Right atrium auricular region (tissue), 2 donors: ENCODE data around the gene BCAS4. TPM values are rescaled to one million over a fixed set of nuclear protein-coding genes. Genes with fewer than 3 reads are reported as not detected.
"Not testable (repeated sequence)": the region's sequence is repeated elsewhere in the genome, so short reads cannot be mapped to it uniquely, and the experiment has no call there.

Source experiments
- DNase-seq: peaks from one replicate; pipeline ENCODE4 v3.0.0-alpha.2; 2019; ENCODE audit warnings: low spot score
- H3K27ac ChIP-seq, 2 donors: fragments of 200-600 bp; sonication (generic); 1 replicate in 1 of 2; 2 replicates in 1 of 2; pipeline ENCODE4 v1.5.1; 2016 to 2019
- H3K27me3 ChIP-seq, 2 donors: fragments of 200-600 bp; sonication (generic); one replicate each; pipeline versions ENCODE4 v1.5.1 to v1.6.0; 2017 to 2019
- H3K36me3 ChIP-seq: fragments of 200-600 bp; sonication (generic); one replicate; pipeline ENCODE4 v1.5.1; 2016
- H3K4me1 ChIP-seq, 2 donors: fragments of 200-600 bp; sonication (generic); one replicate each; pipeline versions ENCODE4 v1.5.1 to v1.6.0; 2017 to 2019
- H3K4me3 ChIP-seq, 2 donors: fragments of 200-600 bp; sonication (generic); 1 replicate in 1 of 2; 2 replicates in 1 of 2; pipeline ENCODE4 v1.5.1; 2017 to 2019; ENCODE audit warnings: mild to moderate bottlenecking in 1 of 2, moderate library complexity in 1 of 2
- H3K9me3 ChIP-seq, 2 donors: fragments of 200-600 bp; sonication (generic); one replicate each; pipeline ENCODE4 v1.5.1; 2019
- total RNA-seq, 2 donors: library from RNA; depleted of rRNA; stranded (reverse); fragments of >200 nt; gene quantifications; one replicate each; pipeline ENCODE4 v1.1.0, GENCODE V29; 2016
- TF ChIP-seq, protein P1 (sequence below), 2 donors: fragments of 200-600 bp; sonication (generic); IDR thresholded peaks; one replicate each; pipeline ENCODE4 v1.5.1; 2019; ENCODE audit warnings: antibody characterized with exemption in 2 of 2

The BCAS4 gene
- total RNA-seq, 2 donors from 2014 or later, result 1.5 to 2.2 TPM

DNA sequence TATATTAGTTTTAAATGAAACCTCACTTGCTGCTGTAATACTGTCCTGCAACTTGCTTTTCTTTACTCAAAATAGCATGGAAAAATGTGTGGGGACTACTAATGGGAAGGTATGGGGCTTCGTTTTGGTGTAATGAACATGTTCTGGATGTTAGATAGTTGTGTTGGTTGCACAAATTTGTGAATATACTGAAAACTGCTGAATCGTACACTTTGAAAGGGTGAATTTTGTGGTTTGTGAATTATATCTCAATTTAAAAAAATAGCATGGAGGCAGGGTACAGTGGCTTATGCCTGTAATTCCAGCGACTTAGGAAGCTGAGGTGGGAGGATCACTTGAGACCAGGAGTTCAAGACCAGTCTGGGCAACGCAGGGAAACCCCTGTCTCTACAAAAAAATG, 2.3 kb downstream of the BCAS4 start:
- H3K27me3 ChIP-seq, result no peaks in the 10 kb centered on the region
- no peak overlapping the region for H3K4me3 ChIP-seq
- H3K27ac ChIP-seq, result no peak overlapping the region
- no peaks in the 10 kb centered on the region for H3K36me3 ChIP-seq
- H3K9me3 ChIP-seq, result no peaks in the 10 kb centered on the region
- no peak for DNase-seq
- H3K4me1 ChIP-seq, result peaks cover 0 to 20% of the 10 kb centered on the region in 2 donors
- TF ChIP-seq, protein P1, sequence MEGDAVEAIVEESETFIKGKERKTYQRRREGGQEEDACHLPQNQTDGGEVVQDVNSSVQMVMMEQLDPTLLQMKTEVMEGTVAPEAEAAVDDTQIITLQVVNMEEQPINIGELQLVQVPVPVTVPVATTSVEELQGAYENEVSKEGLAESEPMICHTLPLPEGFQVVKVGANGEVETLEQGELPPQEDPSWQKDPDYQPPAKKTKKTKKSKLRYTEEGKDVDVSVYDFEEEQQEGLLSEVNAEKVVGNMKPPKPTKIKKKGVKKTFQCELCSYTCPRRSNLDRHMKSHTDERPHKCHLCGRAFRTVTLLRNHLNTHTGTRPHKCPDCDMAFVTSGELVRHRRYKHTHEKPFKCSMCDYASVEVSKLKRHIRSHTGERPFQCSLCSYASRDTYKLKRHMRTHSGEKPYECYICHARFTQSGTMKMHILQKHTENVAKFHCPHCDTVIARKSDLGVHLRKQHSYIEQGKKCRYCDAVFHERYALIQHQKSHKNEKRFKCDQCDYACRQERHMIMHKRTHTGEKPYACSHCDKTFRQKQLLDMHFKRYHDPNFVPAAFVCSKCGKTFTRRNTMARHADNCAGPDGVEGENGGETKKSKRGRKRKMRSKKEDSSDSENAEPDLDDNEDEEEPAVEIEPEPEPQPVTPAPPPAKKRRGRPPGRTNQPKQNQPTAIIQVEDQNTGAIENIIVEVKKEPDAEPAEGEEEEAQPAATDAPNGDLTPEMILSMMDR (IDR thresholded peaks at IDR 0.05), result no peak

DNA sequence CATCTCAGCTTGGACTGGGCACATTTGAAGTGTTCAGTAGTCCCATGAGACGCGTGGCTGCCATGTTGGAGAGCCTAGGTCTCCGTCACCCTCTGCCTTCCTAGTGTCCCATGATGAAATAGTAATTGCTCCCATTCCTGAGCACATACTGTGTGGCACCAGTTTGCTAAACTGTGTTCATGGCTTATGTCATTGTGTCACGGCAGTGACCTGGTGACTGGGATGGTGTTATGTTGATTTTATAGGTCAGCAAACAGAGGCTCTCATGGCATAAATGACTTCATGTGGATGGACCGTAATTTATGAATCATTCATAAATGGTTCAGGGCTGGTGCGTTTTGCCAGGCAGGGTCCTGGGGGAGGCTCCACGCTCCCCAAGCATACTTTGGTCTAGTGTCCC, 3.8 kb downstream of the BCAS4 start:
- Histone ChIP-seq H3K4me3 (no peak overlapping the region), H3K36me3 (no peaks in the 10 kb centered on the region), H3K9me3 (no peaks in the 10 kb centered on the region), H3K27ac (no peak overlapping the region), H3K4me1 (peaks cover 0 to 20% of the 10 kb centered on the region in 2 donors), H3K27me3 (no peaks in the 10 kb centered on the region)
- TF ChIP-seq, protein P1 (IDR thresholded peaks at IDR 0.05), result no peak
- DNase-seq, result no peak

DNA sequence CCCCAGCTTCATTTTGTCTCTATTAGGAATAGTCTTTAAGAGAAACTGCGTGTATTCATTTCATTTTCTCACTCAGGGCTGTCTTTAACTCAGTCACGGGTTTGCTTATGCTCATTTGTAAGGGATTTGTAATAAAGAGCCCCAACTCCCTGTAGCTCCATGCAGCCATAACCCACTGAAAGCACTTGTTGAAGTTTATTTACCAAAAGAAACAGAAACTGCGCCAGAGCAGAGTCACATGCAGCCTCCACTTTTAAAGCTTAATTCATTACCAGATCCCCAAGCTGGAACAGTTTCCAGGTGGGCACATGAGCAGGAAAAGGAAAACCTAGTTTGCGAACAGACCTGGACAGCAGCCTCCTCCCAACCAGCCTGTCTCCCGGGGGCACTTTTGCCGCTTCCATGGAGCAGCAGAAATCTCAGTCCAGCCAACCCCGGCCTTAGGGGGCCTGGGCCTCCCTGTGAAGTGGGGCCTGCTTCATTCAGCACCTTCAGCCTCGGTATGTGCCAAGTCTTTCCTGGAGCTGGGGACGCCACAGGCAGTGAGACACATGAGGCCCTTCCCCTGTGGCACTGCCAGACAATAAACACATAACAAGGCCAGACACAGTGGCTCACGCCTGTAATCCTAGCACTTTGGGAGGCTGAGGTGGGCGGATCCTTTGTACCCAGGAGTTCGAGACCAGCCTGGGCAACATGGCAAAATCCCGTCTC, 4.5 kb downstream of the BCAS4 start:
- TF ChIP-seq, protein P1 (IDR thresholded peaks at IDR 0.05), result no peak
- H3K27ac ChIP-seq, result no peak overlapping the region

DNA sequence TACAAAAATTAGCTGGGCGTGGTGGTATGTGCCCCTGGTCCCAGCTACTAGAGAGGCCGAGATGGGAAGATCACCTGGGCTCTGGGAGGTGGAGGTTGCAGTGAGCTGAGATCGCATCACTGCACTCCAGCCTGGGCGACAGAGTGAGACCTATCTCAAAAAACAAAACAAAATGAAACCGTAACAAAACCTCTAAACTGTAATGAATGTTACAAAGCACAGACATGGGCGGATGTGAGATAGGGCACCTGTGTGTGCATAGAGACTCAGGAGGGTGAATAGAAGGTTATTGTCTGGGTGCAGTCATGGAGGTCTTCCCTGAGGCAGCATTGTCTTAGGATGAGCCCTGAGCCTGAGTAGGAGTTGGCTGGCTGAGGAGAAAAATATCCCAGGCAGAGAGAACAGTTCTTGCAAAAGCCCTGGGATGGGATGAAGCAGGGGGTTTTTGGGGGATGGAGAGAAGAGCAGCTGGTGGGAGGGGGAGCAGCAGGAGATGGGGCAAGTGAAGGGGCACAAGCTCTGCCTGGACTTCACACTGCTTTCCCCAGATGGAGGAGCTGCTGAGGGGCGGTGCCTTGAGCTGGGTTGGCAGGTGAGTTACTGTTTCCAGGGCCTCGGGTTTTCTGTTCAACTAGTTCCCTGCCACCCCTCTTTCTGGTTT, 5.2 kb downstream of the BCAS4 start:
- no peak for DNase-seq
- no peaks in the 10 kb centered on the region for H3K36me3 ChIP-seq
- no peak overlapping the region for H3K27ac ChIP-seq
- TF ChIP-seq, protein P1 (IDR thresholded peaks at IDR 0.05), result no peak
- no peaks in the 10 kb centered on the region for H3K9me3 ChIP-seq
- no peaks in the 10 kb centered on the region for H3K27me3 ChIP-seq
- no peak overlapping the region for H3K4me3 ChIP-seq
- peaks cover 0 to 10% of the 10 kb centered on the region in 2 donors for H3K4me1 ChIP-seq

More for the DNA sequence above, 4.5 kb downstream of the BCAS4 start:
- H3K36me3 ChIP-seq, result no peaks in the 10 kb centered on the region
- H3K27me3 ChIP-seq, result no peaks in the 10 kb centered on the region
- H3K4me1 ChIP-seq, result peaks cover 0 to 14% of the 10 kb centered on the region in 2 donors
- no peaks in the 10 kb centered on the region for H3K9me3 ChIP-seq
- DNase-seq, result no peak
- H3K4me3 ChIP-seq, result no peak overlapping the region

DNA sequence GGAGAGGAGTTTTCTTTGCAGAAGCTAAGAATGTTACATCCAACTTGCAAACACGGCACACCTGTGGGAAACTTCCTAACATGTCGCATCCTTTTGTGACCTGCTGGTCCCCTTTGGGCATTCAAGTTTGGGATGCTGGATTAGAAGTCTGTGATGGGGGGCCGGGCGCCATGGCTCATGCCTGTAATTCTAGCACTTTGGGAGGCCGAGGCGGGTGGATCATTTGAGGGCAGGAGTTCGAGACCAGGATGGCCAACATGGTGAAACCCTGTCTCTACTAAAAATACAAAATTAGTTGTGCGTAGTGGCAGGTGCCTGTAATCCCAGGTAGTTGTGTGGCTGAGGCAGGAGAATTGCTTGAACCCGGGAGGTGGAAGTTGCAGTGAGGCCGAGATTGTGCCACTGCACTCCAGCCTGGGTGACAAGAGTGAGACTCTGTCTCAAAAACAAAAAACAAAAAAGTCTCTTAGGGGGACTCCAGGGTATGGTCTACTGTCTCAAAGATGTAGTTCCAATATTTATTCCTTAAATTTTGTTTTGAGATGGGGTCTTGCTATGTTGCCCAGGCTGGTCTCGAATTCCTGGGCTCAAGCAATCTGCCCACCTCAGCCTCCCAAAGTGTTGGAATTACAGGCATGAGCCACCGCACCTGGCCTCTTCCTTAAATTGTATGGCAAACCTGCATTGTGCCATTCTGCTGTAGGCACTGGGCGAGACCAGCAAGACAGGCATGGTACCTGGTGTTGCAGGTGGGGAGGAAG, 6.3 kb downstream of the BCAS4 start:
- not testable (repeated sequence) for H3K9me3 ChIP-seq, H3K27me3 ChIP-seq, H3K4me1 ChIP-seq, DNase-seq, H3K4me3 ChIP-seq, H3K36me3 ChIP-seq, H3K27ac ChIP-seq

DNA sequence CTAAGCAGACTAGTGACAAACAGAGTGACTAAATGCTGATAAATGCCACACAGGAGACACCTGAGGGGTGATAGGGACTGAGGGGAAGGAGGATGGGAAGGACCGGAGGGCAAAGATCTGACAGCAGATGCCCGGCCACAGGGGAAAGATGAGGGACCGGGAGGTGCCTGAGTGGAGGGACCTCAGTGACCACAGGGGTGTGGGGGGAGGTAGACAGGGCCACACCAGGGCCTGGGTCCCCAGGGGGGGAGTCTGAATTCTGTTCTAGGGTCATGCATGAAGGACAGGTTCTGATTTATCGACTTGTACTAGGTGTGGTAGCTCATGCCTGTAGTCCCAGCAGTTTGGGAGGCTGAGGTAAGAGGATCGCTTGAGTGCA, 6.9 kb downstream of the BCAS4 start:
- H3K9me3 ChIP-seq, result no peaks in the 10 kb centered on the region
- TF ChIP-seq, protein P1 (IDR thresholded peaks at IDR 0.05), result no peak
- H3K4me3 ChIP-seq, result no peak overlapping the region
- DNase-seq, result no peak
- H3K36me3 ChIP-seq, result no peaks in the 10 kb centered on the region
- no peaks in the 10 kb centered on the region for H3K4me1 ChIP-seq
- H3K27ac ChIP-seq, result no peak overlapping the region
- no peaks in the 10 kb centered on the region for H3K27me3 ChIP-seq
